Mesothelial cell of epicardium (in vitro differentiated cells): ENCODE data around the gene ARL15. TPM values are rescaled to one million over a fixed set of nuclear protein-coding genes. Genes with fewer than 3 reads are reported as not detected.

Source experiments
- DNase-seq, 2 experiments: peaks; one replicate each; pipeline ENCODE4 v3.0.0; 2021; ENCODE audit warnings: low spot score in 2 of 2; ENCODE audit not compliant: unreplicated experiment in 2 of 2
- H3K27ac Mint-ChIP-seq: 2 replicates; pipeline ENCODE4 v1.8.0; 2021; ENCODE audit warnings: mixed read lengths
- H3K27me3 Mint-ChIP-seq: 2 replicates; pipeline ENCODE4 v1.8.0; 2021; ENCODE audit warnings: low read depth, mixed read lengths
- H3K36me3 Mint-ChIP-seq: 2 replicates; pipeline ENCODE4 v1.8.0; 2021; ENCODE audit warnings: mixed read lengths
- H3K4me1 Mint-ChIP-seq: 2 replicates; pipeline ENCODE4 v1.8.0; 2021; ENCODE audit warnings: mixed read lengths
- H3K4me3 Mint-ChIP-seq: 2 replicates; pipeline ENCODE4 v1.8.0; 2021; ENCODE audit warnings: mild to moderate bottlenecking, moderate library complexity, mixed read lengths
- H3K9me3 Mint-ChIP-seq: 2 replicates; pipeline ENCODE4 v1.8.0; 2021; ENCODE audit warnings: mixed read lengths
- total RNA-seq: library from RNA; stranded (reverse); gene quantifications from 3 replicates; pipeline ENCODE4 v1.2.1, GENCODE V29; 2021
- TF ChIP-seq, protein P1 (sequence below): fragments of 200-600 bp; sonication (generic); IDR thresholded peaks from one replicate; pipeline ENCODE4 v1.5.0; 2021; ENCODE audit warnings: antibody characterized with exemption; ENCODE audit not compliant: unreplicated experiment

Gene ARL15
- total RNA-seq, 1 donor from 2014 or later: 24.8 TPM

- Mint-ChIP-seq H3K27me3 (no peaks in the 10 kb centered on the region), H3K4me3 (no peak overlapping the region), H3K4me1 (peaks cover 18% of the 10 kb centered on the region), H3K36me3 (peaks cover 6% of the 10 kb centered on the region), H3K9me3 (peaks cover 8% of the 10 kb centered on the region), H3K27ac (no peak overlapping the region)
- DNase-seq: no peak
- TF ChIP-seq, protein P1, sequence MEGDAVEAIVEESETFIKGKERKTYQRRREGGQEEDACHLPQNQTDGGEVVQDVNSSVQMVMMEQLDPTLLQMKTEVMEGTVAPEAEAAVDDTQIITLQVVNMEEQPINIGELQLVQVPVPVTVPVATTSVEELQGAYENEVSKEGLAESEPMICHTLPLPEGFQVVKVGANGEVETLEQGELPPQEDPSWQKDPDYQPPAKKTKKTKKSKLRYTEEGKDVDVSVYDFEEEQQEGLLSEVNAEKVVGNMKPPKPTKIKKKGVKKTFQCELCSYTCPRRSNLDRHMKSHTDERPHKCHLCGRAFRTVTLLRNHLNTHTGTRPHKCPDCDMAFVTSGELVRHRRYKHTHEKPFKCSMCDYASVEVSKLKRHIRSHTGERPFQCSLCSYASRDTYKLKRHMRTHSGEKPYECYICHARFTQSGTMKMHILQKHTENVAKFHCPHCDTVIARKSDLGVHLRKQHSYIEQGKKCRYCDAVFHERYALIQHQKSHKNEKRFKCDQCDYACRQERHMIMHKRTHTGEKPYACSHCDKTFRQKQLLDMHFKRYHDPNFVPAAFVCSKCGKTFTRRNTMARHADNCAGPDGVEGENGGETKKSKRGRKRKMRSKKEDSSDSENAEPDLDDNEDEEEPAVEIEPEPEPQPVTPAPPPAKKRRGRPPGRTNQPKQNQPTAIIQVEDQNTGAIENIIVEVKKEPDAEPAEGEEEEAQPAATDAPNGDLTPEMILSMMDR: no peak
Measured at GRCh38 chr5:53974021-53974420, 336.4 kb downstream of the ARL15 start.

- DNase-seq: no peak
- Mint-ChIP-seq H3K36me3 (peaks cover 6% of the 10 kb centered on the region), H3K9me3 (peaks cover 8% of the 10 kb centered on the region), H3K27ac (no peak overlapping the region), H3K4me3 (no peak overlapping the region), H3K27me3 (no peaks in the 10 kb centered on the region), H3K4me1 (peaks cover 18% of the 10 kb centered on the region)
- TF ChIP-seq, protein P1: no peak
Measured at GRCh38 chr5:53972314-53972713, 338.1 kb downstream of the ARL15 start.

DNA sequence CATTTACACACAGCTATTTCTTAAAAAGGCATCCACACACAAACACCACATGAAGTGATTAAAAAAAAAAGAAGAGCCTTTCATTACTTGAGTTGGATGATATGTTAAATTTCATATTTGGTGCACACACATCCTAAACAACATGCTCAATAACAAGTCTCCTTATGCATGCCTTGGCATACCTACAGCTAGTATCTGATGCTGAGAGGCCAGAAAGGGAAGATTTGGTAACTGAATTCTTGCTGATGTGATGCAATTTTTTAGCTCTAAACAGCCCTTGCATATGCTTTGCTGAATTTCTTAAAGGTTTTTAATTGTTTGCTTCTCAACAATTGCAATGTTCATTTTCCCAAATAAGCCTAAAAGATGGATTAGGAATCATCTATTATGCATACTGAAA, 338.8 kb downstream of the ARL15 start:
- no peak for DNase-seq
- H3K27me3 Mint-ChIP-seq: no peaks in the 10 kb centered on the region

DNA sequence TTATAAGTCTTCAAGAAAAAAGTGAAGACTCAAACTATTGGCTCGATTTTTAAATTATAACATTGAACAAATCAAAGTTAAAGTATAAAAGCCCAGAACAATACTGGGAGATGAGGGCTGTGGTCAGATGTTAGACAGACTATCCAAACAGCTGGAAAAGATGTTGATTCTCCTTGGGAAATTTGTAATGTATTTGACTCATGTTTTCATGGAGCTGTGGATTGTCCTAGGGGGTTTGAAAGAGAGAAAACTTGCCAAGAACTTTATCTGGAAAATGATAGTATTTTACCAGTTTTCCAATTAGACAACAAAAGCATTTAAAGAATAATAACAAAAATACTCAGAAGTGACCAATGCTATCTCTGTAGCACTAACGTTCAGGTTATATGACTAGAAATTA, 339.2 kb downstream of the ARL15 start:
- Mint-ChIP-seq H3K27ac (no peak overlapping the region), H3K9me3 (peaks cover 3% of the 10 kb centered on the region), H3K36me3 (peaks cover 2% of the 10 kb centered on the region), H3K27me3 (no peaks in the 10 kb centered on the region), H3K4me3 (no peak overlapping the region), H3K4me1 (peaks cover 18% of the 10 kb centered on the region)
- DNase-seq: no peak
- TF ChIP-seq, protein P1: no peak

More for the DNA sequence above, 338.8 kb downstream of the ARL15 start:
- H3K36me3 Mint-ChIP-seq: peaks cover 6% of the 10 kb centered on the region
- H3K27ac Mint-ChIP-seq: no peak overlapping the region
- TF ChIP-seq, protein P1: no peak
- peaks cover 7% of the 10 kb centered on the region for H3K9me3 Mint-ChIP-seq
- H3K4me3 Mint-ChIP-seq: no peak overlapping the region
- H3K4me1 Mint-ChIP-seq: peaks cover 18% of the 10 kb centered on the region

DNA sequence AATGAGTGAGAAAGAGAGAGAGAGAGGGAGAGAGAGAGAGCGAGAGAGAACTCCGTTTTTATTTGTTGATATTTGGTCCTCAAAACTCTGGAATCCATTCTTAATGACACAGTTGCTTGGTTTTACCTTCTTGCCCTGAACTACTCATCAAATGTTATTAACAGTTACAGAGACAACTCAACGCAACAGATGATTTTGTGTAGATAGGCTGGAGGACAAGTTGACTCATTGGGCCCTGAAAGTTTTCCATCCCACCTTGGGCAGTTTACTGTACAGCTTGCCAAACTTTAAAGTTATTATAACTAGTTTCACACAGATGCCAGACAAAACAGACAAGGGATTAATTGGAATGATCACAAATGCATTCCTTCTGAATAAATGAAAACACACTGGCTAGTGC, 339.9 kb downstream of the ARL15 start:
- TF ChIP-seq, protein P1: no peak
- no peak for DNase-seq
- Mint-ChIP-seq H3K27me3 (no peaks in the 10 kb centered on the region), H3K4me1 (peaks cover 18% of the 10 kb centered on the region), H3K4me3 (no peak overlapping the region), H3K9me3 (no peaks in the 10 kb centered on the region), H3K27ac (no peak overlapping the region), H3K36me3 (no peaks in the 10 kb centered on the region)

GRCh38 chr5:53969176-53969730, 341.1 kb downstream of the ARL15 start:
- no peaks in the 10 kb centered on the region for H3K36me3 Mint-ChIP-seq
- no peaks in the 10 kb centered on the region for H3K9me3 Mint-ChIP-seq
- H3K27ac Mint-ChIP-seq: no peak overlapping the region
- no peak for DNase-seq
- no peaks in the 10 kb centered on the region for H3K27me3 Mint-ChIP-seq
- no peak overlapping the region for H3K4me3 Mint-ChIP-seq
- TF ChIP-seq, protein P1: no peak
- peaks cover 17% of the 10 kb centered on the region for H3K4me1 Mint-ChIP-seq
